Fibroblast of lung (primary cell): ENCODE data around the gene DOC2B.

Experiments
- CTCF ChIP-seq, 2 donors: IDR thresholded peaks in 1 of 2; conservative IDR thresholded peaks in 1 of 2; 1 replicate in 1 of 2; 2 replicates in 1 of 2; pipeline ENCODE4 v1.5.1; 2011 to 2012; ENCODE audit warnings: low read length in 2 of 2, control low read depth in 1 of 2, inconsistent platforms in 1 of 2, low read depth in 1 of 2, mild to moderate bottlenecking in 1 of 2
- EZH2 ChIP-seq: IDR thresholded peaks from 2 replicates; pipeline ENCODE4 v1.5.1; 2012; ENCODE audit warnings: low read length, control low read depth, mild to moderate bottlenecking; ENCODE audit errors: missing control alignments

GRCh38 chr17:177155-177554 lies 4.3 kb downstream of the DOC2B start:
- no peak for TF ChIP-seq EZH2
- no peak for TF ChIP-seq CTCF (conservative IDR thresholded peaks at IDR 0.05 in 1 of 2, IDR thresholded peaks at IDR 0.05 in 1 of 2; ENCODE audit: low read depth in 1 of 2, low read length in 2 of 2)
